H1 (cell line): ENCODE measurements around the gene PRAMEF14. TPM values are rescaled to one million over a fixed set of nuclear protein-coding genes. Genes with fewer than 3 reads are reported as not detected.
"Not testable (repeated sequence)": the region's sequence is repeated elsewhere in the genome, so short reads cannot be mapped to it uniquely, and the experiment has no call there.

Source experiments
- CTCF ChIA-PET: fragments of 300-600 bp; sonication (Branson Sonifier 250); formaldehyde crosslinking; loops from one replicate; lab custom pipeline; 2021; ENCODE audit not compliant: partially characterized antibody; lab: Charles Lee
- POLR2A ChIA-PET: fragments of 300-600 bp; sonication (Branson Sonifier 250); formaldehyde crosslinking; loops from one replicate; lab custom pipeline; 2021; ENCODE audit warnings: inconsistent platforms; ENCODE audit not compliant: partially characterized antibody; lab: Charles Lee
- DNase-seq, 2 experiments: peaks; one replicate each; pipeline versions ENCODE4 v3.0.0 to v3.0.0-alpha.2; 2010 to 2022; ENCODE audit warnings: low spot score in 2 of 2, low read depth in 1 of 2, mixed read lengths in 1 of 2
- FAIRE-seq: peaks from 2 replicates; lab custom pipeline; 2011; peaks lifted over from hg19 to GRCh38; lab: Jason Lieb, UNC
- H2AFZ ChIP-seq: 2 replicates; pipeline ENCODE4 v1.8.1; 2012; ENCODE audit warnings: low read length, inconsistent platforms
- H2AK5ac ChIP-seq: 2 replicates; pipeline ENCODE4 v1.6.1; 2013; ENCODE audit warnings: low read depth, low read length
- H2BK120ac ChIP-seq: replicated peaks from 2 replicates; pipeline ENCODE3; 2013; ENCODE audit warnings: low read depth, low read length, inconsistent platforms
- H2BK12ac ChIP-seq: 2 replicates; pipeline ENCODE4 v1.6.1; 2013; ENCODE audit warnings: low read depth, low read length
- H2BK15ac ChIP-seq: 2 replicates; pipeline ENCODE4 v1.6.1; 2013; ENCODE audit warnings: low read length
- H2BK20ac ChIP-seq: 2 replicates; pipeline ENCODE4 v1.6.1; 2013; ENCODE audit warnings: low read length
- H2BK5ac ChIP-seq: 2 replicates; pipeline ENCODE4 v1.6.1; 2013; ENCODE audit warnings: low read depth, low read length
- H3K14ac ChIP-seq: 2 replicates; pipeline ENCODE4 v1.6.1; 2013; ENCODE audit warnings: inconsistent platforms; ENCODE audit not compliant: insufficient read length
- H3K18ac ChIP-seq: 2 replicates; pipeline ENCODE4 v1.6.1; 2013; ENCODE audit warnings: low read length; ENCODE audit errors: extremely low read depth
- H3K23ac ChIP-seq: 2 replicates; pipeline ENCODE4 v1.6.1; 2013; ENCODE audit warnings: inconsistent platforms; ENCODE audit not compliant: insufficient read length
- H3K23me2 ChIP-seq: 2 replicates; pipeline ENCODE4 v1.6.1; 2013; ENCODE audit warnings: low read depth, low read length
- H3K27ac ChIP-seq: 2 replicates; pipeline ENCODE4 v1.6.1; 2011; ENCODE audit warnings: low read depth, low read length, inconsistent platforms
- H3K27me3 ChIP-seq, 4 experiments: replicated peaks in 1 of 4; 1 replicate in 1 of 4; 2 replicates in 3 of 4; pipeline versions ENCODE4 v1.6.1 to v1.8.1; 2011 to 2013; ENCODE audit warnings: low read length in 3 of 4, mild to moderate bottlenecking in 3 of 4, inconsistent platforms in 2 of 4, mixed read lengths in 2 of 4, moderate library complexity in 1 of 4; ENCODE audit not compliant: control insufficient read depth in 3 of 4, insufficient read depth in 3 of 4; ENCODE audit errors: extremely low read depth in 1 of 4
- H3K36me3 ChIP-seq, 4 experiments: 2 replicates each; pipeline versions ENCODE4 v1.6.1 to v1.8.1; 2011 to 2013; ENCODE audit warnings: mild to moderate bottlenecking in 4 of 4, low read length in 3 of 4, moderate library complexity in 2 of 4, control low read depth in 1 of 4, inconsistent platforms in 1 of 4; ENCODE audit not compliant: insufficient read depth in 4 of 4, control insufficient read depth in 2 of 4
- H3K4ac ChIP-seq: replicated peaks from 2 replicates; pipeline ENCODE3; 2013; ENCODE audit warnings: low read length, low read depth, mixed read lengths, inconsistent platforms; ENCODE audit not compliant: insufficient read length
- H3K4me1 ChIP-seq, 4 experiments: replicated peaks in 1 of 4; 1 replicate in 1 of 4; 2 replicates in 3 of 4; pipeline versions ENCODE4 v1.6.1 to v1.8.1; 2011 to 2013; ENCODE audit warnings: low read length in 3 of 4, inconsistent platforms in 2 of 4, mixed read lengths in 1 of 4; ENCODE audit not compliant: insufficient read depth in 4 of 4, control insufficient read depth in 3 of 4
- H3K4me2 ChIP-seq, 2 experiments: 2 replicates each; pipeline versions ENCODE4 v1.6.1 to v1.8.1; 2011 to 2013; ENCODE audit warnings: low read depth in 2 of 2, low read length in 2 of 2, control low read depth in 1 of 2, inconsistent platforms in 1 of 2, mild to moderate bottlenecking in 1 of 2; ENCODE audit not compliant: insufficient read depth in 1 of 2
- H3K4me3 ChIP-seq, 4 experiments: fragments of 200-600, 300-600 bp in 1 of 4; sonication (generic), shearing (Covaris generic), sonication (Bioruptor Twin) in 1 of 4; 2 replicates each; pipeline versions ENCODE4 v1.5.1 to v1.8.1; 2011 to 2016; ENCODE audit warnings: low read length in 4 of 4, low read depth in 3 of 4, control low read depth in 2 of 4, inconsistent platforms in 2 of 4, mild to moderate bottlenecking in 2 of 4, mixed read lengths in 1 of 4, moderate library complexity in 1 of 4; ENCODE audit not compliant: insufficient read depth in 2 of 4; ENCODE audit errors: extremely low read depth in 1 of 4
- H3K56ac ChIP-seq: replicated peaks from 2 replicates; pipeline ENCODE3; 2013; ENCODE audit warnings: low read depth, mild to moderate bottlenecking, mixed read lengths, low read length, inconsistent platforms; ENCODE audit not compliant: insufficient read length
- H3K79me1 ChIP-seq: 2 replicates; pipeline ENCODE4 v1.6.1; 2013; ENCODE audit warnings: low read depth, low read length, control low read depth
- H3K79me2 ChIP-seq, 2 experiments: 2 replicates each; pipeline versions ENCODE4 v1.6.1 to v1.8.1; 2012 to 2013; ENCODE audit warnings: low read length in 2 of 2, mild to moderate bottlenecking in 2 of 2, inconsistent platforms in 1 of 2; ENCODE audit not compliant: insufficient read depth in 2 of 2, control insufficient read depth in 1 of 2
- H3K9ac ChIP-seq, 4 experiments: replicated peaks in 1 of 4; 1 replicate in 1 of 4; 2 replicates in 3 of 4; pipeline versions ENCODE4 v1.6.1 to v1.8.1; 2011 to 2013; ENCODE audit warnings: low read depth in 3 of 4, low read length in 3 of 4, control low read depth in 2 of 4, mild to moderate bottlenecking in 2 of 4, moderate library complexity in 2 of 4, inconsistent platforms in 1 of 4; ENCODE audit errors: extremely low read depth in 1 of 4
- H3K9me3 ChIP-seq, 2 experiments: 2 replicates each; pipeline versions ENCODE4 v1.6.1 to v1.8.1; 2012 to 2013; ENCODE audit warnings: mild to moderate bottlenecking in 2 of 2, moderate library complexity in 2 of 2, control low read depth in 1 of 2, inconsistent platforms in 1 of 2, low read depth in 1 of 2, low read length in 1 of 2, mixed read lengths in 1 of 2; ENCODE audit not compliant: insufficient read depth in 2 of 2
- H4K20me1 ChIP-seq, 2 experiments: replicated peaks in 1 of 2; 2 replicates each; pipeline versions ENCODE3 to v1.8.1; 2011 to 2013; ENCODE audit warnings: inconsistent platforms in 2 of 2, low read length in 2 of 2, mild to moderate bottlenecking in 1 of 2; ENCODE audit not compliant: insufficient read depth in 2 of 2, control insufficient read depth in 1 of 2
- H4K5ac ChIP-seq: 2 replicates; pipeline ENCODE4 v1.6.1; 2013; ENCODE audit warnings: low read length, low read depth, mixed read lengths, inconsistent platforms; ENCODE audit not compliant: insufficient read length
- H4K8ac ChIP-seq: 2 replicates; pipeline ENCODE4 v1.8.0; 2013; ENCODE audit warnings: mild to moderate bottlenecking, moderate library complexity, low read length, inconsistent platforms; ENCODE audit not compliant: insufficient read depth; ENCODE audit errors: extremely low read depth
- H4K91ac ChIP-seq: replicated peaks from 2 replicates; pipeline ENCODE3; 2013; ENCODE audit warnings: low read length, mixed read lengths, inconsistent platforms; ENCODE audit not compliant: insufficient read length
- WGBS, 2 experiments: shearing (Covaris generic) in 1 of 2; methylation state at CpG; one replicate each; pipeline versions ENCODE4 v1.1.6 to v1.1.7; 2013 to 2015; ENCODE audit warnings: low lambda C conversion rate in 2 of 2, mixed read lengths in 2 of 2, inconsistent platforms in 1 of 2, low coverage in 1 of 2, missing lambda C conversion rate in 1 of 2; ENCODE audit not compliant: insufficient replicate concordance in 2 of 2, insufficient coverage in 1 of 2, insufficient read length in 1 of 2; ENCODE audit errors: extremely low coverage in 1 of 2, missing lambda C conversion rate in 1 of 2; 5-methylcytosine and 5-hydroxymethylcytosine counted together
- polyA plus RNA-seq, 7 experiments: library from polyadenylated mRNA; depleted of rRNA in 3 of 7; stranded (reverse) in 5 of 7; unstranded in 2 of 7; fragments of >200 nt in 5 of 7; fragments of 200-250 nt in 2 of 7; gene quantifications; 1 replicate in 5 of 7; 2 replicates in 1 of 7; 4 replicates in 1 of 7; pipeline versions ENCODE4 v1.2.1 to v1.2.3, GENCODE V29; 2011 to 2013; ENCODE audit warnings: missing spikeins in 2 of 7, mixed read lengths in 2 of 7
- total RNA-seq: library from RNA; stranded (reverse); fragmentation: NEBNext Ultra II Directional; extraction: Animal tissue kit (Norgen Biotek cat#: 25700); gene quantifications from 2 replicates; pipeline ENCODE4 v1.2.1, GENCODE V29; 2021

The PRAMEF14 gene
- total and polyA plus RNA-seq, 2 of the 8 experiments (the other 6 are each of a cell fraction or from before 2014, with no cell fraction given), result not detected

GRCh38 chr1:13364928-13365327, 18.0 kb upstream of the PRAMEF14 start:
- POLR2A ChIA-PET, H4K5ac ChIP-seq, H2BK12ac ChIP-seq, H4K20me1 ChIP-seq, H3K36me3 ChIP-seq, H3K18ac ChIP-seq, H3K4me1 ChIP-seq, H3K79me2 ChIP-seq, H3K4me2 ChIP-seq, H3K27ac ChIP-seq, DNase-seq, H3K4me3 ChIP-seq, H2BK20ac ChIP-seq, H2AFZ ChIP-seq, H3K56ac ChIP-seq, H2BK5ac ChIP-seq, H3K23me2 ChIP-seq, H3K27me3 ChIP-seq, H3K23ac ChIP-seq, H2AK5ac ChIP-seq, CTCF ChIA-PET, H2BK15ac ChIP-seq, H4K91ac ChIP-seq, H3K79me1 ChIP-seq, H3K9ac ChIP-seq, H3K14ac ChIP-seq, H2BK120ac ChIP-seq, H3K4ac ChIP-seq, FAIRE-seq, H4K8ac ChIP-seq: not testable (repeated sequence)
- H3K9me3 ChIP-seq, result peaks cover 5 to 21% of the 10 kb centered on the region in 2 experiments; a peak in 2 of 4 replicates
- 86% methylated on average over 2 of the region's 4 CpGs; no CpG with 5 or more reads in 1 of the 2 experiments for WGBS, 2 experiments

- H3K18ac ChIP-seq, H4K91ac ChIP-seq, H3K27me3 ChIP-seq, H3K4me1 ChIP-seq, H3K4me3 ChIP-seq, H4K20me1 ChIP-seq, H3K36me3 ChIP-seq, H2BK20ac ChIP-seq, H3K79me2 ChIP-seq, H2AFZ ChIP-seq, H4K8ac ChIP-seq, H2BK5ac ChIP-seq, H2BK12ac ChIP-seq, H2BK120ac ChIP-seq, CTCF ChIA-PET, H2AK5ac ChIP-seq, H2BK15ac ChIP-seq, H4K5ac ChIP-seq, H3K23me2 ChIP-seq, H3K14ac ChIP-seq, H3K56ac ChIP-seq, H3K23ac ChIP-seq, FAIRE-seq, H3K9ac ChIP-seq, DNase-seq, H3K4me2 ChIP-seq, H3K27ac ChIP-seq, H3K4ac ChIP-seq, POLR2A ChIA-PET, H3K79me1 ChIP-seq: not testable (repeated sequence)
- peaks cover 0 to 12% of the 10 kb centered on the region in 2 experiments; a peak in 2 of 4 replicates for H3K9me3 ChIP-seq
- WGBS, 2 experiments, result 100% methylated on average over 1 of the region's 7 CpGs; no CpG with 5 or more reads in 1 of the 2 experiments
These were observed 15.4 kb upstream of the PRAMEF14 start for GRCh38 chr1:13362364-13362763.
